ENCODE measurements around the gene SRGAP2.
"Not testable (repeated sequence)": the region's sequence is repeated elsewhere in the genome, so short reads cannot be mapped to it uniquely, and the experiment has no call there.

The SRGAP2 gene

GRCh38 chr1:206205569-206205968, 2.2 kb downstream of the SRGAP2 start:
- not testable (repeated sequence) for DNase-seq (ENCODE audit: low read depth in 2 of 2)

- DNase-seq (ENCODE audit: low read depth in 2 of 2) = not testable (repeated sequence)
These were observed 7.5 kb downstream of the SRGAP2 start for GRCh38 chr1:206210802-206211201.

- not testable (repeated sequence) for DNase-seq (ENCODE audit: low read depth in 2 of 2)
These were observed 12.5 kb downstream of the SRGAP2 start for GRCh38 chr1:206215600-206216392.

- DNase-seq (ENCODE audit: low read depth in 2 of 2) = not testable (repeated sequence)
These were observed 14.9 kb downstream of the SRGAP2 start for GRCh38 chr1:206218285-206218684.

GRCh38 chr1:206218765-206219164, 15.4 kb downstream of the SRGAP2 start:
- DNase-seq (ENCODE audit: low read depth in 2 of 2) = not testable (repeated sequence)

- DNase-seq (ENCODE audit: low read depth in 2 of 2) = not testable (repeated sequence)
These were observed 16.4 kb downstream of the SRGAP2 start for GRCh38 chr1:206219514-206220331.

GRCh38 chr1:206220332-206221000, 17.1 kb downstream of the SRGAP2 start:
- DNase-seq (ENCODE audit: low read depth in 2 of 2) = not testable (repeated sequence)

GRCh38 chr1:206221585-206221984, 18.2 kb downstream of the SRGAP2 start:
- DNase-seq (ENCODE audit: low read depth in 2 of 2) = not testable (repeated sequence)

- DNase-seq (ENCODE audit: low read depth in 2 of 2) = not testable (repeated sequence)
These were observed 20.9 kb downstream of the SRGAP2 start for GRCh38 chr1:206224190-206224776.

- not testable (repeated sequence) for DNase-seq (ENCODE audit: low read depth in 2 of 2)
These were observed 22.0 kb downstream of the SRGAP2 start for GRCh38 chr1:206225386-206225785.

- DNase-seq (ENCODE audit: low read depth in 2 of 2) = not testable (repeated sequence)
These were observed 23.5 kb downstream of the SRGAP2 start for GRCh38 chr1:206226886-206227285.

GRCh38 chr1:206229286-206229685, 25.9 kb downstream of the SRGAP2 start:
- DNase-seq (ENCODE audit: low read depth in 2 of 2) = not testable (repeated sequence)

- DNase-seq (ENCODE audit: low read depth in 2 of 2) = not testable (repeated sequence)
These were observed 28.6 kb downstream of the SRGAP2 start for GRCh38 chr1:206231989-206232388.

GRCh38 chr1:206232970-206233645, 29.8 kb downstream of the SRGAP2 start:
- DNase-seq (ENCODE audit: low read depth in 2 of 2) = not testable (repeated sequence)

- DNase-seq (ENCODE audit: low read depth in 2 of 2) = not testable (repeated sequence)
These were observed 31.0 kb downstream of the SRGAP2 start for GRCh38 chr1:206234189-206234916.

- not testable (repeated sequence) for DNase-seq (ENCODE audit: low read depth in 2 of 2)
These were observed 31.8 kb downstream of the SRGAP2 start for GRCh38 chr1:206235190-206235589.

GRCh38 chr1:206240288-206240687, 36.9 kb downstream of the SRGAP2 start:
- not testable (repeated sequence) for DNase-seq (ENCODE audit: low read depth in 2 of 2)

GRCh38 chr1:206243335-206243734, 40.0 kb downstream of the SRGAP2 start:
- DNase-seq (ENCODE audit: low read depth in 2 of 2) = not testable (repeated sequence)

- DNase-seq (ENCODE audit: low read depth in 2 of 2) = not testable (repeated sequence)
These were observed 42.1 kb downstream of the SRGAP2 start for GRCh38 chr1:206245479-206245878.

Measured in stimulated activated CD4-positive, alpha-beta T cell treated with anti-CD3 and anti-CD28 coated beads, Interleukin-15, amount 100 ng/mL, for 48 hours (primary cell).